Skeletal muscle cell (primary cell): ENCODE data around the gene ZDHHC24.
A peak's percentile ranks its signal among the peaks of the same experiment; 100 is the strongest.

Experiments used
- DNase-seq: peaks from one replicate; pipeline ENCODE4 v3.0.0-alpha.2; 2010; ENCODE audit warnings: low read depth
- H3K4me3 ChIP-seq: 2 replicates; pipeline ENCODE4 v1.5.1; 2011; ENCODE audit warnings: low read depth, mild to moderate bottlenecking, control low read depth, low read length, moderate library complexity

The ZDHHC24 gene

GRCh38 chr11:66568124-66568916 is 22.5 kb upstream of the ZDHHC24 start, which contains the start of gene CTSF:
TSS of gene CTSF (minus strand) at chr11:66568606. CDS start at chr11:66568486, 120 bp downstream.
- DNase-seq: no peak
- H3K4me3 ChIP-seq: peak within 1 kb of the TSS; percentile 52

GRCh38 chr11:66567787-66568123 is 21.9 kb upstream of the ZDHHC24 start:
- peak overlapping the region; percentile 52 for H3K4me3 ChIP-seq
- no peak for DNase-seq

GRCh38 chr11:66566221-66566620 is 20.4 kb upstream of the ZDHHC24 start:
- H3K4me3 ChIP-seq: no peak overlapping the region
- DNase-seq: no peak

- H3K4me3 ChIP-seq: no peak overlapping the region
- no peak for DNase-seq
These were observed 19.1 kb upstream of the ZDHHC24 start for GRCh38 chr11:66564984-66565383.

GRCh38 chr11:66564538-66564937 is 18.7 kb upstream of the ZDHHC24 start:
- H3K4me3 ChIP-seq: no peak overlapping the region
- DNase-seq: no peak

- DNase-seq: no peak
- no peak overlapping the region for H3K4me3 ChIP-seq
These were observed 18.0 kb upstream of the ZDHHC24 start for GRCh38 chr11:66563832-66564231.

GRCh38 chr11:66562907-66563583 is 17.2 kb upstream of the ZDHHC24 start:
- no peak for DNase-seq
- H3K4me3 ChIP-seq: no peak overlapping the region

- no peak for DNase-seq
- H3K4me3 ChIP-seq: no peak overlapping the region
These were observed 16.4 kb upstream of the ZDHHC24 start for GRCh38 chr11:66562275-66562674.

- H3K4me3 ChIP-seq: no peak overlapping the region
- no peak for DNase-seq
These were observed 16.1 kb upstream of the ZDHHC24 start for GRCh38 chr11:66561975-66562248.

- no peak for DNase-seq
- no peak overlapping the region for H3K4me3 ChIP-seq
These were observed 15.5 kb upstream of the ZDHHC24 start for GRCh38 chr11:66561178-66561974.

- H3K4me3 ChIP-seq: no peak overlapping the region
These were observed 14.2 kb upstream of the ZDHHC24 start for GRCh38 chr11:66559866-66560676.

GRCh38 chr11:66559142-66559865 is 13.5 kb upstream of the ZDHHC24 start:
- H3K4me3 ChIP-seq: no peak overlapping the region
- DNase-seq: no peak

More at GRCh38 chr11:66559866-66560676, 14.2 kb upstream of the ZDHHC24 start:
- DNase-seq: no peak

- H3K4me3 ChIP-seq: no peak overlapping the region
- no peak for DNase-seq
These were observed 12.0 kb upstream of the ZDHHC24 start for GRCh38 chr11:66557733-66558326.

GRCh38 chr11:66556086-66556485 is 10.2 kb upstream of the ZDHHC24 start:
- H3K4me3 ChIP-seq: no peak overlapping the region
- no peak for DNase-seq

GRCh38 chr11:66555416-66555815 is 9.6 kb upstream of the ZDHHC24 start:
- no peak overlapping the region for H3K4me3 ChIP-seq
- DNase-seq: no peak

- DNase-seq: no peak
- no peak overlapping the region for H3K4me3 ChIP-seq
These were observed 8.8 kb upstream of the ZDHHC24 start for GRCh38 chr11:66554602-66555001.

GRCh38 chr11:66550887-66551286 is 5.0 kb upstream of the ZDHHC24 start:
- H3K4me3 ChIP-seq: no peak overlapping the region
- no peak for DNase-seq

- no peak overlapping the region for H3K4me3 ChIP-seq
- DNase-seq: no peak
These were observed 3.8 kb upstream of the ZDHHC24 start for GRCh38 chr11:66549696-66550095.
